Measurements from ENCODE around the gene PNLDC1.
A peak's percentile ranks its signal among the peaks of the same experiment; 100 is the strongest.

Gene PNLDC1

DNA sequence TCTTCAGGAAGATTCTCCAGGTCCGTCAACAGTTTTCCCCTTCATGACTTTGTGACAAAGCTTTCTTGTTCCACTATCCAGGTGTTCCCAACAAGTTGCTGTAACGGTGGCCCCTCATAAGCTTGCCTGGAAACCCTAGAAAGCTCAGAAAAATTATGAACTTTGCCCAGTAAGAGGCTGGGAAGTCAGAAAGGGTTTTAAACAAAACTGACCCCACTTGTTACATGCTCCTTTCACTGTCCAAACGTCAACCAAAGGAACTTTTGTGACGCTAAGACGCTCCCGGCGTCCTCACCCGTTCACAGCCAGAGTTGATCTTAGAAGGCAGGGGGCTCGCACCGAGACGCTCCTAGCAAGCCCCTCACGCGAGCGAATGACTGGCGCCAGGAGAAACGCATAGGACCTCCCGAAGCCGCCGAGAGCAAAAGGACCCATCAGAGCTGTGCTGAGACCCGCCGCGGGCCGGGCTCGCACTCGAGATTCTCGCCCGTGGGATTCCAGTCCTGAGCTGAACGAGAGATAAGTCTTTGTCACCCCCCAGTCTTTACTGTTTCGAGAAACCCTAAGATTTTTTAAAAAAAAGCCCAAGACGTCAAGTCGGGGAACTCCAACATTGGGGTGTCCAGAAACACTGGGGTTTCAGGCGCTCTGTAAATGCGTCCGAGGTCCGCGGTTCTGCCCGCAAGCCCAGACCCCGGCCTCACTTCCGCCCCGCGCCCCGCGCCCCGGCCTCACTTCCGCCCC, 38.8 kb upstream of the PNLDC1 start:
- no peaks in the 10 kb centered on the region for H3K27me3 ChIP-seq (ENCODE audit: control insufficient read depth in 1 of 2, insufficient read depth in 2 of 2, low read length in 2 of 2)
- peak overlapping the region; percentile 84 to 95 for H3K9ac ChIP-seq (ENCODE audit: low read length in 2 of 2)
- peak overlapping the region; percentile 98 for H3K27ac ChIP-seq (ENCODE audit: low read length)
- H3K4me1 ChIP-seq (ENCODE audit: control insufficient read depth, insufficient read depth, low read length) = peaks cover 18% of the 10 kb centered on the region
- H3K4me3 ChIP-seq (ENCODE audit: low read length in 2 of 2) = peak overlapping the region; percentile 75 to 96
- H3K9me3 ChIP-seq (ENCODE audit: control insufficient read depth in 2 of 2, low read length in 2 of 2) = no peaks in the 10 kb centered on the region
- H3K36me3 ChIP-seq (ENCODE audit: control insufficient read depth in 2 of 2, insufficient read depth in 2 of 2, low read length in 2 of 2) = peaks cover 8 to 10% of the 10 kb centered on the region in 2 donors

GRCh38 chr6:159761873-159762680, 38.0 kb upstream of the PNLDC1 start, which contains the start of gene ACAT2:
Gene ACAT2 (plus strand): TSS chr6:159762045. CDS start chr6:159762088, 43 bp downstream.
- H3K36me3 ChIP-seq (ENCODE audit: control insufficient read depth in 2 of 2, insufficient read depth in 2 of 2, low read length in 2 of 2) = peaks cover 11 to 12% of the 10 kb centered on the region in 2 donors
- H3K4me1 ChIP-seq (ENCODE audit: control insufficient read depth, insufficient read depth, low read length) = peaks cover 18% of the 10 kb centered on the region
- H3K9ac ChIP-seq (ENCODE audit: low read length in 2 of 2) = peak within 1 kb of the TSS; percentile 89 to 95

DNA sequence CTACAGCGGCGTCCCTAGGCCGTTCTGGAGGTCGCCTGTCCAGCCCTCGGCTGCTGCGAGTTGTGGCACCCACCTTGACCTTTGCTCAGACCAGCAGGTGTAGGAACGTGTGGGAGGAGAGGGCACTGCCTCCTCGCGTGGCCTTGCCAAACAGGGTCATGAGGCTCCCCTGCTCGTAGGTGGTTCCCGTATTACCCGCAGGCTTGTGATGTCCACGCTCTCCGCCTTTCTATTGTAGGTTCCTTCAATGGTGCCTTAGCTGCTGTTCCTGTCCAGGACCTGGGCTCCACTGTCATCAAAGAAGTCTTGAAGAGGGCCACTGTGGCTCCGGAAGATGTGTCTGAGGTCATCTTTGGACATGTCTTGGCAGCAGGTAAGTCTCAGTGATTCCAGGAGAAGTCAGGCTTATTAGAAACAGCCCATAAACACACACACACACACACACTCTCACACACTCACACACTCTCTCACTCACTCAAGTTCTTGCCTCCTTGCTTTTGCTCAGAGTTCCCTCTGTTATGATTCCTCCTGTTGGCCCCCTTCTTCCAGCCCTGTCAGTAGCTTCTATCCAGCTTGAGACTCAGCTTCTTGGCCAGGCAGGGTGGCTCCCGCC, 37.3 kb upstream of the PNLDC1 start:
- peak overlapping the region; percentile 65 to 87 for H3K9ac ChIP-seq (ENCODE audit: low read length in 2 of 2)
- H3K27ac ChIP-seq (ENCODE audit: low read length) = peak overlapping the region; percentile 98
- H3K27me3 ChIP-seq (ENCODE audit: control insufficient read depth in 1 of 2, insufficient read depth in 2 of 2, low read length in 2 of 2) = no peaks in the 10 kb centered on the region
- peak overlapping the region; percentile 89 to 96 for H3K4me3 ChIP-seq (ENCODE audit: low read length in 2 of 2)
- peaks cover 18% of the 10 kb centered on the region for H3K4me1 ChIP-seq (ENCODE audit: control insufficient read depth, insufficient read depth, low read length)
- no peaks in the 10 kb centered on the region for H3K9me3 ChIP-seq (ENCODE audit: control insufficient read depth in 2 of 2, low read length in 2 of 2)
- H3K36me3 ChIP-seq (ENCODE audit: control insufficient read depth in 2 of 2, insufficient read depth in 2 of 2, low read length in 2 of 2) = peaks cover 12 to 14% of the 10 kb centered on the region in 2 donors

More at GRCh38 chr6:159761873-159762680, 38.0 kb upstream of the PNLDC1 start, which contains the start of gene ACAT2:
- no peaks in the 10 kb centered on the region for H3K27me3 ChIP-seq (ENCODE audit: control insufficient read depth in 1 of 2, insufficient read depth in 2 of 2, low read length in 2 of 2)
- peak within 1 kb of the TSS; percentile 98 for H3K27ac ChIP-seq (ENCODE audit: low read length)
- peak within 1 kb of the TSS; percentile 89 to 96 for H3K4me3 ChIP-seq (ENCODE audit: low read length in 2 of 2)
- H3K9me3 ChIP-seq (ENCODE audit: control insufficient read depth in 2 of 2, low read length in 2 of 2) = no peaks in the 10 kb centered on the region

GRCh38 chr6:159766906-159767305, 33.2 kb upstream of the PNLDC1 start:
- H3K9me3 ChIP-seq (ENCODE audit: control insufficient read depth in 2 of 2, low read length in 2 of 2) = no peaks in the 10 kb centered on the region
- H3K36me3 ChIP-seq (ENCODE audit: control insufficient read depth in 2 of 2, insufficient read depth in 2 of 2, low read length in 2 of 2) = peaks cover 14 to 15% of the 10 kb centered on the region in 2 donors
- no peaks in the 10 kb centered on the region for H3K27me3 ChIP-seq (ENCODE audit: control insufficient read depth in 1 of 2, insufficient read depth in 2 of 2, low read length in 2 of 2)
- H3K9ac ChIP-seq (ENCODE audit: low read length in 2 of 2) = no peak overlapping the region
- H3K4me3 ChIP-seq (ENCODE audit: low read length in 2 of 2) = no peak overlapping the region
- H3K27ac ChIP-seq (ENCODE audit: low read length) = no peak overlapping the region
- H3K4me1 ChIP-seq (ENCODE audit: control insufficient read depth, insufficient read depth, low read length) = peaks cover 11% of the 10 kb centered on the region

DNA sequence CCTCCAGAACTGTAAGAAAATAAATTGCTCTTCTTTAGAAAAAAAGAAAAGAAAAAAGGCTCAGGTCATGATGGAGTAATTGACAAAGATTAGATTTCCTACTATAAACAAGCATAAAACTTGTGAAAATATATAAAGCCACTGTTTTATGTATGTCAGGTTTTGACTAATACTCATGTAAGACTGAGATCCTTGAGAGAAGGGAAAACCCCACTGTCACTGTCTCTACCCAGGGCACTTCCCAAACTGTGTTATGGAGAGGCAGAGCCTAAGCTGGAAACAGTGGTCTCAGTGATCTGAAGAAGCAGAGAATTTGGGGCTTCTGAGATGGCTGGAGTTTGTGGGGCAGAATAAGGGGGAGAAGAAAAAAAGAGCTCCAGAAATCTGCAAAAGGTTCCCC, 30.6 kb upstream of the PNLDC1 start:
- Histone ChIP-seq H3K4me3 (ENCODE audit: low read length in 2 of 2) (no peak overlapping the region), H3K27me3 (ENCODE audit: control insufficient read depth in 1 of 2, insufficient read depth in 2 of 2, low read length in 2 of 2) (no peaks in the 10 kb centered on the region), H3K4me1 (ENCODE audit: control insufficient read depth, insufficient read depth, low read length) (no peaks in the 10 kb centered on the region), H3K36me3 (ENCODE audit: control insufficient read depth in 2 of 2, insufficient read depth in 2 of 2, low read length in 2 of 2) (peaks cover 15 to 16% of the 10 kb centered on the region in 2 donors), H3K9me3 (ENCODE audit: control insufficient read depth in 2 of 2, low read length in 2 of 2) (no peaks in the 10 kb centered on the region), H3K9ac (ENCODE audit: low read length in 2 of 2) (no peak overlapping the region), H3K27ac (ENCODE audit: low read length) (no peak overlapping the region)

GRCh38 chr6:159772196-159772595, 27.9 kb upstream of the PNLDC1 start:
- Histone ChIP-seq H3K9ac (ENCODE audit: low read length in 2 of 2) (no peak overlapping the region), H3K9me3 (ENCODE audit: control insufficient read depth in 2 of 2, low read length in 2 of 2) (no peaks in the 10 kb centered on the region), H3K4me3 (ENCODE audit: low read length in 2 of 2) (no peak overlapping the region), H3K27ac (ENCODE audit: low read length) (no peak overlapping the region), H3K27me3 (ENCODE audit: control insufficient read depth in 1 of 2, insufficient read depth in 2 of 2, low read length in 2 of 2) (no peaks in the 10 kb centered on the region), H3K4me1 (ENCODE audit: control insufficient read depth, insufficient read depth, low read length) (no peaks in the 10 kb centered on the region), H3K36me3 (ENCODE audit: control insufficient read depth in 2 of 2, insufficient read depth in 2 of 2, low read length in 2 of 2) (peaks cover 13 to 15% of the 10 kb centered on the region in 2 donors)

DNA sequence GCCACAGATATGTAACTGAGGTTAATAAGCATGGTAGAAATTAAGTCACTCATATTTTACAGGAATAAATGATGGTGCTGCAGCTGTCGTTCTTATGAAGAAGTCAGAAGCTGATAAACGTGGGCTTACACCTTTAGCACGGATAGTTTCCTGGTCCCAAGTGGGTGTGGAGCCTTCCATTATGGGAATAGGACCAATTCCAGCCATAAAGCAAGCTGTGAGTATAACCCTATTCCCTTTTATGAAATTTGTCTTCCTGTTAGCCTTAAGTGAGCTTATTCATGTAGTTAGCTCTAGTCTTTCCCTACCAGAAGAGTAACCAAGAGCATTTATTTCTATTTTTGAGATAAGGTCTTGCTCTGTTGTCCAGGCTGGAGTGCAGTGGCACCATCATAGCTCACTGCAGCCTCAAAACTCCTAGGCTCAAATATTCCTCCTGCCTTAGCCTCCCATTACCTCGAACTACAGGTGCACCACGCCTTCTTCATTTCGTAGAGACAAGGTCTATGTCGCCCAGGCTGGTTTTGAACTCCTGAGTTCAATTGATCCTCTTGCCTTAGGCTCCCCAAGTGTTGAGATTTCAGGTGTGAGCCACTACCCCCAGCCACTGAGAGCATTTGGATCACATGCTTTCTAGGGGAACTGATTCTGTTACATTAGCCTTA, 22.7 kb upstream of the PNLDC1 start:
- peaks cover 36 to 44% of the 10 kb centered on the region in 2 donors for H3K36me3 ChIP-seq (ENCODE audit: control insufficient read depth in 2 of 2, insufficient read depth in 2 of 2, low read length in 2 of 2)
- no peaks in the 10 kb centered on the region for H3K4me1 ChIP-seq (ENCODE audit: control insufficient read depth, insufficient read depth, low read length)

GRCh38 chr6:159778131-159778530, 21.9 kb upstream of the PNLDC1 start:
- Histone ChIP-seq H3K36me3 (ENCODE audit: control insufficient read depth in 2 of 2, insufficient read depth in 2 of 2, low read length in 2 of 2) (peaks cover 40 to 51% of the 10 kb centered on the region in 2 donors), H3K4me1 (ENCODE audit: control insufficient read depth, insufficient read depth, low read length) (no peaks in the 10 kb centered on the region), H3K4me3 (ENCODE audit: low read length in 2 of 2) (no peak overlapping the region), H3K9ac (ENCODE audit: low read length in 2 of 2) (no peak overlapping the region), H3K27ac (ENCODE audit: low read length) (no peak overlapping the region), H3K27me3 (ENCODE audit: control insufficient read depth in 1 of 2, insufficient read depth in 2 of 2, low read length in 2 of 2) (no peaks in the 10 kb centered on the region), H3K9me3 (ENCODE audit: control insufficient read depth in 2 of 2, low read length in 2 of 2) (no peaks in the 10 kb centered on the region)

More for the DNA sequence above, 22.7 kb upstream of the PNLDC1 start:
- no peak overlapping the region for H3K4me3 ChIP-seq (ENCODE audit: low read length in 2 of 2)
- no peak overlapping the region for H3K27ac ChIP-seq (ENCODE audit: low read length)
- no peaks in the 10 kb centered on the region for H3K27me3 ChIP-seq (ENCODE audit: control insufficient read depth in 1 of 2, insufficient read depth in 2 of 2, low read length in 2 of 2)
- H3K9me3 ChIP-seq (ENCODE audit: control insufficient read depth in 2 of 2, low read length in 2 of 2) = no peaks in the 10 kb centered on the region
- H3K9ac ChIP-seq (ENCODE audit: low read length in 2 of 2) = no peak overlapping the region

GRCh38 chr6:159778542-159779103, 21.5 kb upstream of the PNLDC1 start:
- no peaks in the 10 kb centered on the region for H3K4me1 ChIP-seq (ENCODE audit: control insufficient read depth, insufficient read depth, low read length)
- H3K9me3 ChIP-seq (ENCODE audit: control insufficient read depth in 2 of 2, low read length in 2 of 2) = no peaks in the 10 kb centered on the region
- no peaks in the 10 kb centered on the region for H3K27me3 ChIP-seq (ENCODE audit: control insufficient read depth in 1 of 2, insufficient read depth in 2 of 2, low read length in 2 of 2)
- H3K27ac ChIP-seq (ENCODE audit: low read length) = no peak overlapping the region
- peaks cover 45 to 56% of the 10 kb centered on the region in 2 donors for H3K36me3 ChIP-seq (ENCODE audit: control insufficient read depth in 2 of 2, insufficient read depth in 2 of 2, low read length in 2 of 2)
- no peak overlapping the region for H3K4me3 ChIP-seq (ENCODE audit: low read length in 2 of 2)
- H3K9ac ChIP-seq (ENCODE audit: low read length in 2 of 2) = no peak overlapping the region

DNA sequence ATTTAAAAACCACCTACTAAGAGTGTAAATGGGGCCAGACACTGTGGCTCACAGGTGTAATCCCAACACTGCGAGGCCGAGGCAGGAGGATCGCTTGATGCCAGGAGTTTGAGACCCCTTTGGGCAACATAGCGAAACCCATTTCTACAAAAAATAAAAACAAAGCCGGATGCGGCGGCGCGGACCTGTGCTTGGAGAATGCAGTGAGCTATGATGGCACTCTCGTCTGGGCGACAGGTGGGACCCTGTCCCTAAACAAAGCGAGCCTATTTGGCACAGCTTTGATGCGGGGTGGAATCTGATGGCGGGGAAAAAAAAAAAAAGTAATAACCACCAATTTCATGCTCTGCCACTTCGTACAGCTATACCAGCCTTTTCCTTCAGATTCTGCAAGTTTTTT, 11.8 kb upstream of the PNLDC1 start:
- Histone ChIP-seq H3K27ac (ENCODE audit: low read length) (no peak overlapping the region), H3K9me3 (ENCODE audit: control insufficient read depth in 2 of 2, low read length in 2 of 2) (no peaks in the 10 kb centered on the region), H3K4me3 (ENCODE audit: low read length in 2 of 2) (peak overlapping the region; percentile 84 to 96), H3K36me3 (ENCODE audit: control insufficient read depth in 2 of 2, insufficient read depth in 2 of 2, low read length in 2 of 2) (peaks cover 12 to 22% of the 10 kb centered on the region in 2 donors), H3K27me3 (ENCODE audit: control insufficient read depth in 1 of 2, insufficient read depth in 2 of 2, low read length in 2 of 2) (no peaks in the 10 kb centered on the region), H3K9ac (ENCODE audit: low read length in 2 of 2) (peak overlapping the region; percentile 84 to 93), H3K4me1 (ENCODE audit: control insufficient read depth, insufficient read depth, low read length) (peaks cover 31% of the 10 kb centered on the region)

Data from stomach smooth muscle (tissue), 2 donors.